Endodermal cell (in vitro differentiated cells): Measurements from ENCODE around the gene SLC16A1. TPM values are rescaled to one million over a fixed set of nuclear protein-coding genes. Genes with fewer than 3 reads are reported as not detected.

ENCODE experiments used
- DNase-seq: peaks from one replicate; pipeline ENCODE4 v3.0.0-alpha.2; 2017
- H3K27ac ChIP-seq: 2 replicates; pipeline ENCODE4 v1.5.1; 2013; ENCODE audit warnings: mild to moderate bottlenecking, low read depth, low read length, moderate library complexity
- H3K27me3 ChIP-seq: 2 replicates; pipeline ENCODE4 v1.6.1; 2013; ENCODE audit warnings: mild to moderate bottlenecking, low read length, moderate library complexity; ENCODE audit not compliant: insufficient read depth, control insufficient read depth, poor library complexity, severe bottlenecking
- H3K36me3 ChIP-seq: 2 replicates; pipeline ENCODE4 v1.7.0; 2013; ENCODE audit warnings: mild to moderate bottlenecking, low read length, moderate library complexity; ENCODE audit not compliant: control insufficient read depth, insufficient read depth
- H3K4me1 ChIP-seq: one replicate; pipeline ENCODE4 v1.7.0; 2013; ENCODE audit warnings: low read length; ENCODE audit not compliant: control insufficient read depth, insufficient read depth
- H3K4me3 ChIP-seq: 2 replicates; pipeline ENCODE4 v1.5.1; 2013; ENCODE audit warnings: mild to moderate bottlenecking, low read length, moderate library complexity
- H3K9ac ChIP-seq: 2 replicates; pipeline ENCODE4 v1.6.1; 2013; ENCODE audit warnings: mild to moderate bottlenecking, low read length, moderate library complexity; ENCODE audit not compliant: poor library complexity, severe bottlenecking; ENCODE audit errors: extremely low read depth
- H3K9me3 ChIP-seq: 2 replicates; pipeline ENCODE4 v1.6.1; 2013; ENCODE audit warnings: mild to moderate bottlenecking, low read length, moderate library complexity; ENCODE audit not compliant: control insufficient read depth
- H3K27ac Mint-ChIP-seq: 2 replicates; pipeline ENCODE4 v1.8.0; 2020; ENCODE audit warnings: mixed read lengths
- H3K27me3 Mint-ChIP-seq: 2 replicates; pipeline ENCODE4 v1.8.0; 2021; ENCODE audit warnings: mild to moderate bottlenecking, mixed read lengths; ENCODE audit not compliant: insufficient read depth
- H3K36me3 Mint-ChIP-seq: 2 replicates; pipeline ENCODE4 v1.8.0; 2020; ENCODE audit warnings: low read depth, mixed read lengths
- H3K4me1 Mint-ChIP-seq: 2 replicates; pipeline ENCODE4 v1.8.0; 2020; ENCODE audit warnings: mixed read lengths
- H3K4me3 Mint-ChIP-seq: 2 replicates; pipeline ENCODE4 v1.8.0; 2020; ENCODE audit warnings: mild to moderate bottlenecking, moderate library complexity, mixed read lengths
- H3K9me3 Mint-ChIP-seq: 2 replicates; pipeline ENCODE4 v1.8.0; 2020; ENCODE audit warnings: mild to moderate bottlenecking, mixed read lengths
- CTCF ChIP-seq: fragments of 200-600 bp; sonication (generic); conservative IDR thresholded peaks from 2 replicates; pipeline ENCODE4 v1.5.0; 2021; ENCODE audit warnings: antibody characterized with exemption, mild to moderate bottlenecking
- WGBS, 2 experiments: methylation state at CpG; one replicate each; pipeline versions ENCODE4 v1.1.5 to v1.1.7; 2013; ENCODE audit warnings: missing lambda C conversion rate in 2 of 2, mixed read lengths in 1 of 2; ENCODE audit not compliant: insufficient coverage in 1 of 2, insufficient read length in 1 of 2; 5-methylcytosine and 5-hydroxymethylcytosine counted together
- total RNA-seq, 2 donors: library from RNA; stranded (reverse); fragmentation: NEBNext Ultra II Directional in 1 of 2; extraction: Animal tissue kit (Norgen Biotek cat#: 25700) in 1 of 2; gene quantifications; 2 replicates in 1 of 2; 3 replicates in 1 of 2; pipeline ENCODE4 v1.2.1, GENCODE V29; 2021

The SLC16A1 gene
- total RNA-seq, 2 donors from 2014 or later: 229 to 248 TPM

- DNase-seq: no peak
- Histone ChIP-seq H3K27me3 (no peaks in the 10 kb centered on the region), H3K9ac (no peak overlapping the region), H3K36me3 (peaks cover 93% of the 10 kb centered on the region), H3K9me3 (peaks cover under 1% of the 10 kb centered on the region), H3K27ac (no peak overlapping the region), H3K4me1 (no peaks in the 10 kb centered on the region), H3K4me3 (no peak overlapping the region)
- H3K9me3 Mint-ChIP-seq: no peaks in the 10 kb centered on the region
- H3K4me1 Mint-ChIP-seq: no peaks in the 10 kb centered on the region
- no peak for TF ChIP-seq CTCF
- WGBS, 2 experiments: 100% methylated on average over 1 of the region's 1 CpG; no CpG with 5 or more reads in 1 of the 2 experiments
- H3K27ac Mint-ChIP-seq: no peak overlapping the region
- H3K4me3 Mint-ChIP-seq: no peak overlapping the region
- H3K36me3 Mint-ChIP-seq: peaks cover 72% of the 10 kb centered on the region
- H3K27me3 Mint-ChIP-seq: no peaks in the 10 kb centered on the region
Observed at GRCh38 chr1:112926858-112927257, 29.1 kb downstream of the SLC16A1 start.

- no peaks in the 10 kb centered on the region for H3K4me1 ChIP-seq
- no peak overlapping the region for H3K9ac ChIP-seq
- peaks cover 8% of the 10 kb centered on the region for H3K9me3 ChIP-seq
- H3K4me3 Mint-ChIP-seq: no peak overlapping the region
- H3K4me3 ChIP-seq: no peak overlapping the region
- no peak overlapping the region for H3K27ac ChIP-seq
- H3K9me3 Mint-ChIP-seq: no peaks in the 10 kb centered on the region
- no peak overlapping the region for H3K27ac Mint-ChIP-seq
- H3K36me3 Mint-ChIP-seq: peaks cover 89% of the 10 kb centered on the region
- no peaks in the 10 kb centered on the region for H3K4me1 Mint-ChIP-seq
- peaks cover 99% of the 10 kb centered on the region for H3K36me3 ChIP-seq
- TF ChIP-seq CTCF: peak; percentile 66
- no peaks in the 10 kb centered on the region for H3K27me3 ChIP-seq
- 92 to 100% methylated on average over 2 to 3 of the region's 3 CpGs for WGBS, 2 experiments
- peak; percentile 55 for DNase-seq
- no peaks in the 10 kb centered on the region for H3K27me3 Mint-ChIP-seq
Observed at GRCh38 chr1:112925015-112925414, 31.0 kb downstream of the SLC16A1 start.

- H3K27me3 Mint-ChIP-seq: no peaks in the 10 kb centered on the region
- H3K4me1 Mint-ChIP-seq: no peaks in the 10 kb centered on the region
- peaks cover 98% of the 10 kb centered on the region for H3K36me3 ChIP-seq
- DNase-seq: peak; percentile 69
- H3K27me3 ChIP-seq: no peaks in the 10 kb centered on the region
- H3K36me3 Mint-ChIP-seq: peaks cover 89% of the 10 kb centered on the region
- no peak overlapping the region for H3K4me3 Mint-ChIP-seq
- no peaks in the 10 kb centered on the region for H3K4me1 ChIP-seq
- H3K9me3 Mint-ChIP-seq: no peaks in the 10 kb centered on the region
- peaks cover 8% of the 10 kb centered on the region for H3K9me3 ChIP-seq
- WGBS, 2 experiments: 95 to 96% methylated on average over 6 to 12 of the region's 12 CpGs
- H3K9ac ChIP-seq: no peak overlapping the region
- TF ChIP-seq CTCF: peak; percentile 54
- H3K27ac Mint-ChIP-seq: no peak overlapping the region
- no peak overlapping the region for H3K27ac ChIP-seq
- H3K4me3 ChIP-seq: no peak overlapping the region
Observed at GRCh38 chr1:112923959-112924349, 32.0 kb downstream of the SLC16A1 start.
